Posterior vena cava (tissue), 2 donors: Measurements from ENCODE around the gene VWA7. TPM values are rescaled to one million over a fixed set of nuclear protein-coding genes. Genes with fewer than 3 reads are reported as not detected.

Experiments
- DNase-seq: peaks from one replicate; pipeline ENCODE4 v3.0.0-alpha.2; 2020; ENCODE audit warnings: low spot score
- intact Hi-C, 2 donors: fragments of 100-400 bp; cut with DNase I; formaldehyde crosslinking; loops; one replicate each; pipeline versions ENCODE4 v1.14.1 to v1.14.2; 2022 to 2023
- total RNA-seq, 2 donors: library from RNA; stranded (reverse); fragmentation: NEBNext Ultra II Directional; extraction: Animal tissue kit (Norgen Biotek cat#: 25700); gene quantifications; one replicate each; pipeline ENCODE4 v1.2.1, GENCODE V29; 2021
- donor health status: DM: yes; HTN: yes; CAD: no.
- donor health status: DM: yes; HTN: yes; CAD: no.

VWA7 gene
- total RNA-seq, 2 donors from 2014 or later: 0.37 to 0.48 TPM

DNA sequence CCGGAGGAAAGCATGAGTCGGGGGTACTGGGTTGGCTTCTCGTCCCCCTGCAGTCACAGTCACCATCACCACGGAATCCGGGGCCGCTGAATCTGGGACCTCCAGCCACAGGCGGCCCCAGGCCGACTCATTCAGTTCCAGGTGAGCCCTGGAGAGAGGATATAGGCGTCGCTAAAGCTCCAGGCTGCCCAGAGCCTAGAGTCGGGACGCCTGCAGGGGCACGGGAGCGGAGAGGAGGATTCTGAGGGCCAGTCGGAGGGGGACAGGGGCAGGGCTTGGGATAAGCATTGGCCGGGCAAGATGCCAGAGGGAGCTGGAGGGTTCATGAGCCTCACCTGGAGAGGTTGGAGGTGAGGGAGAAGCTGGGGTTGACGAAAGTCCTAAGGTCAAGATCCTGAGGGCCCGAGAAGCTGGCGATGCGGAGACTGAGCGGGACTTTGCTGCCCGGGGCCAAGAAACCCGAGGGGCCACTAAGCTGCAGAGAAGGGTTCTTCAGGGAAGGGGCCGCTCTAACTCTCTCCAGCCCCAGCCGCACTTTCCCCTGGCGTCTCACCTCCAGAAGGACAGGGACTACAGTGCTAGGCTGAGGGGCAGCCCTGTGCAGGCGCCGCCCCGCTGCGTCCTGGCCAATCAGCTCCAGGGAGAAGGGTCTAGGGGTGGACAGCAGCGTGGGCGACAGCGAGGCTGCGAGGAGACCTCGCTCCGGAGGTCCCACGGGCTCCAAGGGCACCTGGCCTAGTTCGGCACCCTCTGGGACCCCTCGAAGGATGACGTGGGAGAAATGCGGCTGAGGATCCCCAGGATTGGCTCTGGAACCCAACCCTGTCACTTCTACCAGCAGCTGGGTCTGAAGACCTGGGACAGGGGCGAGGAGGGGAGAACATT, 11.0 kb downstream of the VWA7 start:
- DNase-seq: no peak
- intact Hi-C loops: loop anchor here (1.0 to 5.0 kb wide), 2 partner anchors 48 to 66 kb away; no protein-coding TSS in a partner anchor

DNA sequence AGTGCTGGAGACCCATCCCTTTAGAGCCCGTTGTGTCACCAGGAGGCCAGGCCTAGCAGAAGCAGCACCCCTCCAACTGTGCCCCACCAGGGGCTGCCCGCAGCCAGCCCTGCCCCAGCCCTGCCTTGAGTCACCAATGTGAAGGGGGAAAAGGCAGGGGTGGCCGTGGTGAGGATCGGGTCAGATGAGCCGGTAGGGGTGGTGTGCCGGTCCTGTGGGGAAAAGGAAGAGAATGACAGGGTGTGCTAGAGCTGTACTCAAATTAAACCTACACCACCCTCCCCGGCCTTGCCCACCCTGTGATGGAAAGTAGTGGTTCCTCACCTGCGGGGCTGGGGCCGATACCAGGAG, 11.6 kb downstream of the VWA7 start:
- intact Hi-C loops: loop anchor here in 1 of 2 donors (5.0 kb wide), 1 partner anchor 67 kb away; no protein-coding TSS in a partner anchor
- no peak for DNase-seq

DNA sequence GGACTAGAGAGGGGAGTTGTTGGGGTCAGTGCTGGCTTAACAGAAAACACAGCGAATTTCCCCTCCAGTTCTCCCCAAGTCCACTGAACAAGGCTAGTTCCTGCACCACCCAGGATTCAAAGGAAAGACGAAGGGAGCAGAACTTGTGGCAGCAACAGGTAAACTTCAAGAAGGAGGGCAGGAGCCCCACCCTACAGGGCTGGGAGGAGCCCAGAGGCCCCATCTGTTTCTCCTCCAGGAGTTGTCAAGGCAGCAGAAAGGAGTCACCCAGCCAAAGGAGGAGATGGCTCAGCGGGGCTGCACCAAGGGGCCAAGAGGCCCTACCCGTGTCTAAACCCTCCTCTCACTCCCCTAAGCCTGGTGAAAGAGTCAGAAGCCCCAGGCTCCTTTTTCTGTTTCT, 12.9 kb downstream of the VWA7 start:
- intact Hi-C loops: no loop called here
- no peak for DNase-seq

DNA sequence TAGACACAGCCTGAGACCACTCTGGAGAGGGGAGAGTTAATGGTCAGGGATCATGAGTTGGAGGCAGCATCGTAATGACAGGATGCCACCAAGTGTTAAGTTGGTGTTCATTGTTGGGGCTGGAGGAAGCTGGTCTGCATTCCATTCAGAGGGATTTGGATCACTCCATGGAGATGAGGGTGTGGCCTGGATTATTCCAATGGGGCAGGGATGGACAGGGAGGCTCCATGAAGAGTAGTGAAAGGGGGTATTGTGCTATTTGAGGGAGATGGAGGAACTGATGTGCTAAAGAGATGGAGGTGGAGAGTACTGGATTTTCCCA, 13.5 kb downstream of the VWA7 start:
- no peak for DNase-seq
- intact Hi-C loops: no loop called here

DNA sequence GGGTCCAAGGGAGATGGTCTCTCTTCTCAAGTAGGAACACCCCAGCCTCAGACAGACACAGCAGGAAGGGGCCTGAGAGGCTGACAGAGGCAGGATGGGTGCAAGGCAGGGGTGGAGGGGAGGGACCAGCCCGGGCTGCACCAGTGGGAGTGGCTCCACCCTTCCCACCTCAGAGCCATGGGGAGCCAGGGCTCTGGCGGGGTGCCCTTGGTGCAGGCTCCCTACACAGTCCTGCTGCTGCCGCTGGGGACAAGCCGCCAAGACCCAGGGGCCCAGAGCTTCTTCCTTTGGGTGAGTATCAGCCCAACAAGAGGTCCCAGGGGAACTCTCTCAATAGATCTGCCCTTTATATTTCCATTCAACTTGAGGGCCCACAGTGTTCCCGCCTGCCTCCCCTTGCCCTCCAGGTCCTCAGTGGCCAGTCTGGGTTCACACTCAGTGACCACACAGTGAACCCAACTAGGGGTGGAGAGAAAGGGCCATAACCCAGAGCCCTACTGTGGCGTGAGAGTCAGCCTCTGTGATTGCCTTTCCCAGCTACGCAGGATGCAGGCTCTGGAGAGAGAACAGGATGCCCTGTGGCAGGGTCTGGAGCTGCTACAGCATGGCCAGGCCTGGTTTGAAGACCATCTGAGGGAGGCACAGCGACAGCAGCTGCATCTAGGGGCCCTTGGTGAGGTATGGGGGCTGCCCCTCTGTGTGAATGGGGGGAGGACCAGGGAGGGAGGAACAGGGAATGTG, 14.1 kb downstream of the VWA7 start:
- intact Hi-C loops: no loop called here

DNA sequence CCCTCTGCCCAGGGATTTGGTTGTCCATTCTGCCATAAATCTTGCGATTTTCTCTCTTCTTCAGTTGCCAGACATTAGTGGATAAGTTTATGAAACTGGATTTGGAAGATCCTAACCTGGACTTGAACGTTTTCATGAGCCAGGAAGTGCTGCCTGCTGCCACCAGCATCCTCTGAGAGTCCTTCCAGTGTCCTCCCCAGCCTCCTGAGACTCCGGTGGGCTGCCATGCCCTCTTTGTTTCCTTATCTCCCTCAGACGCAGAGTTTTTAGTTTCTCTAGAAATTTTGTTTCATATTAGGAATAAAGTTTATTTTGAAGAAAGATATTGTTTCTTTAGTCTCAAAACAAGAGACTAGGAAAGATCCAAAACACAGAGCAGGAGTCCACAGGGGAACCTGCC, 14.8 kb downstream of the VWA7 start, which contains the start of gene SAPCD1:
TSS of gene SAPCD1 (plus strand) at position 301 of the 400 bp plus-strand sequence. CDS start 399 bp downstream, outside the sequence.
- DNase-seq: no peak
- intact Hi-C loops: no loop called here

More for the DNA sequence above, 14.1 kb downstream of the VWA7 start:
- no peak for DNase-seq

DNA sequence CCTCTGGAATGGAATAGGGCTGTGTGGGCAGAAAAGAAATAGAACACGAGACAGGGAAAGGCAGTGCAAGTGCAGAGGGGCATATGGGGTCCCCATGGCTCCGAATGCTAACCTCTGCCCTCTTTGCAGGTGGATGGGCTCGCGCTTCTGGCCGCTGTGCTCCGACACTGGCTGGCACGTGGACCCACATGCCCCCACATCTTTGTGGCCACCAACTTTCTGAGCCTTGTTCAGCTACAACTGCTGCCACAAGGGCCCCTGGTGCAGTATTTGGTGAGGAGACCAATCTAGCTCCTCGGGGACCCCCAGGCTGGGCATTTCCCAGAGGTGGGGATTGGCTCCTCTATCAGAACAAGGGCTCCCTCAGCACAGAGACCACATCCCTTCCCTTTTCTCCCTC, 15.8 kb downstream of the VWA7 start:
- DNase-seq: no peak
- intact Hi-C loops: no loop called here

DNA sequence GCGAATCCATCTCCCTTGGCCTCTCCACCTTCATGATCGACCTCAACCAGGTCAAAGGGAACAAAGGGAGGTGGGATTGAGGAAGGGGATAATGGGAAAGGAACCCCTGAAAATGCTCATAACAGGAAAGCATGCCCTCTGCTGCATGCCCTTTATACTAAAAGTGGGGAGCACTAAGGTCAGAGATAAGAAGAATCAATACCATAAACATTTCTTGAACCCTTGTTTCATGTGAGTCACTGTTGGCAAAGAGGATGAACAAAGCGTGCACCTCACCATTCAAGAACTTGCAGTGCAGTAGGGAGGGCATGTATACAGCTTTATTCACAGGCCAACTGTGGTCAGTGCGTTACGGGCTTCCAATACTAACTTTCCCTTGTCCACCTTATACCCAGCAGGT, 16.3 kb downstream of the VWA7 start:
- intact Hi-C loops: no loop called here
- no peak for DNase-seq

DNA sequence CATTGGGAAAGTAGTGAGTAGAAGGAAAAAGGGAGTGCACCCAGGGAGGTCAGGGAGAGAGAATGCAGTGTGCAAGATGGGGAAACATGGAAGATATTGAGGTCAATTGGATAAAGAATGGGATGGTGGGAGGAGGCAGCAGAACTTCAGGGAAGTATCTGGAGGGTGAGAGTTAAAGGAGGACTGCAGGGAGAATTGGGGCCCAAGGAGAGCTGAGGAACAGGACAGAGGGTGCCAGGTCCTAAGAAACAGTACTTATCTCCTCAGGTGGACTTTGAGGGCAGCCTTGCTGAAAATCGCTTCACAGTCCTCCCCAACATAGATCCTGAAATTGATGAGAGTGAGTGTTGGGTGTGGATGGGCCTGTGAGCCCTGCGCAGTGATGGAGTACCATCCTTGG, 18.8 kb downstream of the VWA7 start:
- DNase-seq: no peak
- intact Hi-C loops: no loop called here

DNA sequence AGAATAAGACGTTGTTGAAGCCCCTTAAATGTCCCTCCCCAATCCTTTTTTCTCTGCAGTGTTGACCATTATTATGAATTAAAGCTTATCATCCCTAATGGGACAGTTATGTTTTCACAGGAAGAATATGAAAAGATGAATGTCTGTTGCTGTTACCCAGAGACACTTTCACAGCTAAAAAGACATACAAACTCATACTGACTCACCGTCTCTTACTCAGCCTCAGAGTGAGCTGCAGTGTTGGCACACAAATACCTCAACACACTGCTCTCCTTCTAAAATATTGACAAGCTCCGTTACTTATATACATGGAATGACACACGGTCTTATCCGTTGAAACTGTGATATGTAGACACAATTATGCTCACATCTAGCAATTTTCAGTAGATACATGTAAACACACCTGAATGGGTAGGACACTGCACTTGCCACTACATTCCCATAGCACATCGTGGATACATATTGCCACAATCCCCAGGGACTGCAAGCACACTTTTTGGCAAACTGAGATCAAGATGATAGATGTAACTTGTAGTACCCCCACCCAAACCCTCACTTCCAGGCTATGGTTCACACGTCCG, 24.3 kb downstream of the VWA7 start:
- no peak for DNase-seq
- intact Hi-C loops: no loop called here

DNA sequence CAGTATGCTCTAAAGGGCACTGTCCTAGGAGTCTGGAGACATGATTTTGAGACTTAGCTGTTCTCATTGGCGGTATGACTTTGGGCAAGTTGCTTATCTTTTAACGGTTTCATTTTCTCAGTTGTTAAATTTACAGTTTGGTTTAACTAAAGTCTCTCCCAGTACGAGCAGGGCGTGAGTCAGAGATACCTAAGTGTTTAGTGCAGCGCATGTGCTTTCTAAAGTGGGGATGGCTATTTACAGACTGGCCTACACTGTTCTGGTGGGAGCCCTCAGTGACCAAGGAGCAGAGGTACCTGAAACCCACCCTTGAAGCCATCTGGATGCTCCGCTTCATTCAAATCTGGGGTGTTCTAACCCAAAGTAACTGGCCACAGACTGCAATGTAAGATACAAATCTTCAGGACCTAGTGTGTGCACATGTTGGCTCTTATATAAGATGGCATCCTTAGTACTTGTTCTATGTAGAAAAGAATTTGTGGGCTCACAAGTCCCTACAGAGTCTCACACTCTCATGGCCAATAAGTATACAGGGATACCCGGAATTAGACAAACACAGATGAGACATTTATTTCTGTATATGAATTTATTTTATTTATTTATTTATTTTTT, 26.6 kb downstream of the VWA7 start:
- intact Hi-C loops: no loop called here
- DNase-seq: no peak

DNA sequence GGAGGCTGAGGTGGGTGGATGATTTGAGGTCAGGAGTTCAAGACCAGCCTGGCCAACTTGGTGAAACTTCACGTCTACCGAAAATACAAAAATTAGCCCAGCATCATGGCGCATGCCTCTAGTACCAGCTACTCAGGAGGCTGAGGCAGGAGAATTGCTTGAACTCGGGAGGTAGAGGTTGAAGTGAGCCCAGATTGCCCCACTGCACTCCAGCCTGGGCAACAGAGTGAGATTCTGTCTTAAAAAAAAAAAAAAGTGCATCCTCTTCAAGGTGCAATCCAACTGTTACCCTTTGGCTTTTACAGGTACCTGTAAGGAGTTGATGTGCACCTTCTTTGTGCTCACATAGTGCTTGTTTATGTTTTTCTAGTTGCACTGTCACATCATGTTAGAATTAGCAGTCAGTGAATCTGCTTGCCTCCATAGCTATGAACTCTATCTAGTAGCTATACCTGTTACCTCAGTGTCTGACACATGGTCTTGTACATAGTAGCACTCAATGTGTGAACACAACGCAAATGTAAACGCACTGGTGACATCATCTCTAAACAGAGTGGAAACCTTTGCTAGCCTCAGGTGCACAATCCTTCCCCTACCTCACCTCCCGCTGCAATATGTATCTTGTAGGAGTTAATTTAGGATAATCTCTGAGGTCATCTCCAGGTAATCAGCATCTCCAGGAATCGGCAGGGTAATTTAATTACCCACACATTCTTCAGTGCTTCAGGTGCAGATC, 27.7 kb downstream of the VWA7 start:
- intact Hi-C loops: no loop called here
- no peak for DNase-seq

DNA sequence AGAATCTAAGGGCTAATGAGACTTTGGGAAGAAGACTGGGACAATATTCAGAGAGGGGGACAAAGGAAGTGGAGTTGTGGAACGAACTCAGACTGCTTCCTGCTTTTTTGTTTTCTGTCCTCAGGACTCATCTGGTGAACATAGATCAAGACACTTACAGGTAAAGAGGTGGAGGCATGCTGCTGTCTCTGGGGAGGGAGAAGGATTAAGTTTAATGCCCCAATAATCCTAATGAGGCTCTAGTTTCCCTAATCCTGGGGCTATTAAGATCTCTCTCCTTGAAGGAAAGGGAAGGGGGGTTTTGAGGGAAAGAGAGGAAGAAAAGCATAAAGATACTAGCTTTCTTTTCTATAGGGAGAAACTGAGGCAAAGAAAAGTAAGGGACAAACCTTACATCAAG, 32.7 kb downstream of the VWA7 start:
- DNase-seq: no peak
- intact Hi-C loops: no loop called here

DNA sequence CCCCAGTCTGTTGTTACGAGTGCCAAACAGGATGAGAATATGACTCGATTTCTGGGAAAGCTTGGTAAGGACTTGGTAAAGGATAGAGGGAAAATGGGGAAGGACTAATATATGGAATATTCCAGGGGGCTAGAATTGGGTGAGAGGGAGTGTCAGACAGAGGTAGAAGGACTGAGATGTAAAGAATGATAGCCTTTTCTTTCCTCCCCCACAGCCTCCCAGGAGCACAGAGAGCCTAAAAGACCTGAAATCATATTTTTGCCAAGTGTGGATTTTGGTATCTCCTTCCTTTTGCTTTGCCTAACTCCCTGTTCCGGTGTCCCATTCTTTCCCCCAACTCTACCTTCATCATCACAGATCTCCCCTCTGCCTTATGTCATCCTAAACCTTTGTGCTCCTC, 34.2 kb downstream of the VWA7 start:
- no peak for DNase-seq
- intact Hi-C loops: no loop called here

DNA sequence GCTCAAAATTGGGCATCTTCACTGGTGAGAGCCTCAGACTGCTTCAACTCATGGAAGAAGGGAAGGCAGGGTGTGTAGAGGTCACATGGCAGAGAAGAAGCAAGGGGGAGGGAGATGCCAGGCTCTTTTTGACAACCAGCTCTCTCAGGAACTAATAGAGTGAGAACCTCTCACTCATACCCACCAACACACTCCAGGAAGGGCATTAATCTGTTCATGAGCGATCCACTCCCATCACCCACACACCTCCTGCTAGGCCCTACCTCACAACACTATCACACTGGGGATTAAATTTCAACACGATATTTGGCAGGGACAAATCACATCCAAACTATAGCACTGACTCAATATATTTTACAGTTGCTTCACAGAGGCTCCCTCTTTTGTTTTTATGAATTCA, 35.3 kb downstream of the VWA7 start:
- intact Hi-C loops: no loop called here
- no peak for DNase-seq

DNA sequence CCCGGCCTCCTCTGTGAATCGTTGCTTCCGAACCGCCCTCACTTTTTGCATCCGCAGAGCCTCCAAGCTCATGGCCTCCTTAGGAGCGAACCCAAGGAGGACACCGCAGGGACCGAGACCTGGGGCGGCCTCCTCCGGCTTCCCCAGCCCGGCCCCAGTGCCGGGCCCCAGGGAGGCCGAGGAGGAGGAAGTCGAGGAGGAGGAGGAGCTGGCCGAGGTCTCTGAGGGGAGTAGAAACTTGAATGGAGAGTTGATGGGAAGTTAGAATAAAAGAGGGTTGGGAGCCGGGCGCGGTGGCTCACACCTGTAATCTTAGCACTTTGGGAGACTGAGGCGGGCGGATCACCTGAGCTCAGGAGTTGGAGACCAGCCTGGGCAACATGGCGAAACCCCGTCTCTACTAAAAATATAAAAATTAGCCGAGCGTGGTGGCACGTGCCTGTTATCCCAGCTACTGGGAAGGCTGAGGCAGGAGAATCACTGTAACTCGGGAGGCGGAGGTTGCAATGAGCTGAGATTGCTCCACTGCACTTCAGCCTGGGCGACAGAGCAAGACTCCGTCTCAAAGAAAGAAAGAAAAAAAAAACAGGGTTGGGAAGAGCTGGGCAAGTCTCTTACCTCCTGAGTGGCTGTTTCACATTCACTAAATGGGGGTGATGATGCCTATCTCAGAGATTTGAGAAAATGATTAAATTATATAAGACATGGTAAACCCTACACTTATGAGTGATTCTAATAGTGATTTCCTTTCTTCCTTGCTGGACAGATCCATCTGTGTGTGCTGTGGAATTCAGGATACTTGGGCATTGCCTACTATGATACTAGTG, 36.5 kb downstream of the VWA7 start:
- DNase-seq: no peak
- intact Hi-C loops: no loop called here

DNA sequence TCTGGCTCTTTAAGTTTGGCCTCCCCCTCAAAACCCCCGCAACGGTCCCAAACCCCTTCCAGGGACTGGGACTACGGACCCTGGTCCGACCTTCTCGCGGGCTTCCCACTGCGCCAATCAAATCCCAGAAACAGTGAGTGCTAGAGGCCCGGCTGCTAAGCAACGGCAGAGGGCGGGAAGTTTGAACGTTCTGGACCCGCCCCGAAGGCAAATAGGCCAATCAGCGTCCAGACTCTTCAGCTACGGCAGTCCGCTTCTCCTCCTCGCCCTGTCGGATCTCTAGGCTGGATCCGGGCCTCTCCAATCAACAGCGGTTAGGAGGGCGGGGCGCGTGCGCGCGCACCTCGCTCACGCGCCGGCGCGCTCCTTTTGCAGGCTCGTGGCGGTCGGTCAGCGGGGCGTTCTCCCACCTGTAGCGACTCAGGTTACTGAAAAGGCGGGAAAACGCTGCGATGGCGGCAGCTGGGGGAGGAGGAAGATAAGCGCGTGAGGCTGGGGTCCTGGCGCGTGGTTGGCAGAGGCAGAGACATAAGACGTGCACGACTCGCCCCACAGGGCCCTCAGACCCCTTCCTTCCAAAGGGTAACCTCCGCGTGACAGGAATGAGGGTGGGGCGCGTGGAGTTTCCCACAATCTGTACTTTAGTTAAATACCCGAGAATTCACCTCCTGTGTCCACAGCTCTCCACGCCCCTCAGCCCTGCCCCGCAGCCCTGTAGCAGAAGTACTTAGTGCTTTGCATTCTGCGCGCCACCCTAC, 37.3 kb downstream of the VWA7 start, which contains the start of gene MSH5:
TSS of gene MSH5 (plus strand) at position 367 of the 758 bp plus-strand sequence. CDS start 462 bp downstream, outside the sequence.
- intact Hi-C loops: loop anchor here in 1 of 2 donors (10.0 kb wide), 1 partner anchor 55 kb away; the partner anchor contains the start of gene VARS1
- peak; percentile 99 for DNase-seq
